GM20000 (cell line): ENCODE data around the gene ZBED3.
A peak's percentile ranks its signal among the peaks of the same experiment; 100 is the strongest.

Source experiments
- DNase-seq: peaks from one replicate; pipeline ENCODE4 v3.0.0; 2012; ENCODE audit warnings: low spot score
- TF ChIP-seq, protein P1 (sequence below): IDR thresholded peaks from 2 replicates; pipeline ENCODE4 v1.5.1; 2012; ENCODE audit warnings: mild to moderate bottlenecking, control low read depth; ENCODE audit errors: extremely low read depth, missing control alignments

The ZBED3 gene

DNA sequence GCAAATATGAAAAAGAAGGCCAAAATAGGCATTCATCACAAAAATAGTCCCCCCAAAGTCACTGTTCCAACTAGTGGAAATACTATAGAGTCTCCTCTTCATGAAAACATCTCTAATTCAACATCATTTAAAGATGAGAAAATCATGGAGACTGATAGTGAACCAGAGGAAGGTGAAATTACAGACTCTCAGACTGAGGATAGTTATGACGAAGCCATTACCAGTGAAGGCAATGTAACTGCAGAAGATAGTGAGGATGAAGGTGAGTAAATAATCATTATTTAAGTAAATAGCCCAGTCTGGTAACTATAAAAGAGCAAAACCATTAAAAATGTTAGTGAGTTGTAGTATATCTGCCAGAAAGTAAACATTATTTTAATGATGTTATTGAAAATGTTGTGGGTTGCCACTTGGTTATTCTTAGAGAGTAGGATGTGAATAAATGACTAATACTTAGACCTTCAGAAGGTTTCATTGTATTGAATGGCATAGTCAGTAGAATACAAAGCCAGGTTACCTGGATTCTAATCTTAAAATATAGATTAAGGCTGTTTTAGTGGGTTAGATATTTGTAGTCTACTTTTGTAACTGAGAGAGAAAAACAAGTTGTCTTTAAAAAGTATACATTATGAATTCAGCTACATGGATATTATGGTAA lies 40.5 kb downstream of the ZBED3 start:
- no peak for DNase-seq
- TF ChIP-seq, protein P1, sequence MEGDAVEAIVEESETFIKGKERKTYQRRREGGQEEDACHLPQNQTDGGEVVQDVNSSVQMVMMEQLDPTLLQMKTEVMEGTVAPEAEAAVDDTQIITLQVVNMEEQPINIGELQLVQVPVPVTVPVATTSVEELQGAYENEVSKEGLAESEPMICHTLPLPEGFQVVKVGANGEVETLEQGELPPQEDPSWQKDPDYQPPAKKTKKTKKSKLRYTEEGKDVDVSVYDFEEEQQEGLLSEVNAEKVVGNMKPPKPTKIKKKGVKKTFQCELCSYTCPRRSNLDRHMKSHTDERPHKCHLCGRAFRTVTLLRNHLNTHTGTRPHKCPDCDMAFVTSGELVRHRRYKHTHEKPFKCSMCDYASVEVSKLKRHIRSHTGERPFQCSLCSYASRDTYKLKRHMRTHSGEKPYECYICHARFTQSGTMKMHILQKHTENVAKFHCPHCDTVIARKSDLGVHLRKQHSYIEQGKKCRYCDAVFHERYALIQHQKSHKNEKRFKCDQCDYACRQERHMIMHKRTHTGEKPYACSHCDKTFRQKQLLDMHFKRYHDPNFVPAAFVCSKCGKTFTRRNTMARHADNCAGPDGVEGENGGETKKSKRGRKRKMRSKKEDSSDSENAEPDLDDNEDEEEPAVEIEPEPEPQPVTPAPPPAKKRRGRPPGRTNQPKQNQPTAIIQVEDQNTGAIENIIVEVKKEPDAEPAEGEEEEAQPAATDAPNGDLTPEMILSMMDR: no peak

DNA sequence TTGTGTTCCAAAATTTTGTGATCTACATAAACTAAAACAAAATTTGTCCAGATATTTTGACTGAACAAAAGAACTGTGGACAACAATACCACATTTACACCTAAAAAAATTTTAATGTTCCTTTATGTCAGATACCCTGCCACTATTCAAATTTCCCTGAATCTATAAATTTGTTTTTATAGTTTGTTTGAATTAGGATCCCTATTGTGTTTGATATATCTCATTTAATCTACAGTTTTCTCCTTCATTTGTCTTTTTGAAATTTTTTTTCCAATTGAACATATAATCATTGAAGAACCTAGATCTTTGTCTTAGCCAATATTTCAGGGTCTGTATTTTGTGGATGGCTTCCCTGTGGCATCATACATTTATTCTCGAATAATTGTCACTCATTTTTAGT lies 51.1 kb downstream of the ZBED3 start:
- TF ChIP-seq, protein P1: no peak
- DNase-seq: no peak

DNA sequence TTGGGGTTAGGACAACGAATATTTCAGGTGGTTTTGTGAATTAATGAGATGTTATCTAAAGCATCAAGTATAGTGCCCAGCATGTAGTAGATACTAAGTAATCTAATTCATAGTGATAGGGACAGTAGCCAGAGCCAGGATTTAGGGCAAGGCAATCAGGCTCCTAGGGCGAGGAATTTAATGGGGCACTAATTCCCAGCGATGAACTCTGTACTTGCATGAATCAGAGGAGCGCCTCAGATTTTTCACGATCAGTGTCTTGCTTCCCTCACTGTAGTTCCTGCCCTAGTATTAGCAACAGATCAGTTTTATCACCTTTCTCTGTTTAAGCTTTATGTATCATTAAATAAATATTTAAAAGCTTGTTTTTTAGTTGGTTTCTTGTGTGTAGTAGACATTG lies 53.7 kb downstream of the ZBED3 start:
- TF ChIP-seq, protein P1: no peak
- no peak for DNase-seq

DNA sequence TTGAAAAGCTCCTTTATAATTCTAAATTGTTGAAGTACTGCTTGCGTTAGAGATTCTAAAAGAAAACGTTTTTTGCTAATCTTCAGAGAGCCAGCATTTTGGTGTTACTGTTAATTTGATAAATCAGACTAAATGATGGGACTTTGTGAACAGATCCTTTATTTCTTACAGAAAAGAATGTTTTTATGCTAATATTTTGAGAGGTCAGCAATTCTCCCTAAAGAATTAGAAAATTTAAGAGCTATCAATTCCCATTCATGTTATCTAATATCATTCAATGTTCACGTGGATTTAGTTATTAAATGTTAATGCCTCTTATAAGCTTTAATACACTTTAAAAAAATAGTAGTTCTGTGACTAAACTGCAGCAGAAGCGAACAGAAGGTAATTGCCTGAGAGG lies 54.5 kb downstream of the ZBED3 start:
- TF ChIP-seq, protein P1: no peak
- DNase-seq: no peak

DNA sequence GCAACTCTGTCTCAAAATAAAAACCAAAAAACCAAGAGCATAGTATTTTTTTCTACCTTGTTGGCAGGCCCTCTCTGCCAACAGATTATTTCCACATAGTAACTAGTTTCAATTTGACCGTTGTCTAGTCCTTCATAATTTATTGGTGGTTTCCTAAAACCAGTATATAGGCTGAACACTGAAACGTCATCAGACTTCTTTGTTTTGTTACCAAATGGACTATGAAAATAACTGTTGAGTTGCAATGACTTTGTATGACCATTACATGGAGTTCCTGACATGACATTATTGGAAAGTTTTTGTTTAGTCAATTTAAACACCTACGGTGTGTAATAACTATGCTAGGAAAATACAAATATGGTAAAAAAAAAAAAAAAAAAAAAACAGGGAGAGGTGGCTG lies 55.2 kb downstream of the ZBED3 start:
- DNase-seq: no peak

DNA sequence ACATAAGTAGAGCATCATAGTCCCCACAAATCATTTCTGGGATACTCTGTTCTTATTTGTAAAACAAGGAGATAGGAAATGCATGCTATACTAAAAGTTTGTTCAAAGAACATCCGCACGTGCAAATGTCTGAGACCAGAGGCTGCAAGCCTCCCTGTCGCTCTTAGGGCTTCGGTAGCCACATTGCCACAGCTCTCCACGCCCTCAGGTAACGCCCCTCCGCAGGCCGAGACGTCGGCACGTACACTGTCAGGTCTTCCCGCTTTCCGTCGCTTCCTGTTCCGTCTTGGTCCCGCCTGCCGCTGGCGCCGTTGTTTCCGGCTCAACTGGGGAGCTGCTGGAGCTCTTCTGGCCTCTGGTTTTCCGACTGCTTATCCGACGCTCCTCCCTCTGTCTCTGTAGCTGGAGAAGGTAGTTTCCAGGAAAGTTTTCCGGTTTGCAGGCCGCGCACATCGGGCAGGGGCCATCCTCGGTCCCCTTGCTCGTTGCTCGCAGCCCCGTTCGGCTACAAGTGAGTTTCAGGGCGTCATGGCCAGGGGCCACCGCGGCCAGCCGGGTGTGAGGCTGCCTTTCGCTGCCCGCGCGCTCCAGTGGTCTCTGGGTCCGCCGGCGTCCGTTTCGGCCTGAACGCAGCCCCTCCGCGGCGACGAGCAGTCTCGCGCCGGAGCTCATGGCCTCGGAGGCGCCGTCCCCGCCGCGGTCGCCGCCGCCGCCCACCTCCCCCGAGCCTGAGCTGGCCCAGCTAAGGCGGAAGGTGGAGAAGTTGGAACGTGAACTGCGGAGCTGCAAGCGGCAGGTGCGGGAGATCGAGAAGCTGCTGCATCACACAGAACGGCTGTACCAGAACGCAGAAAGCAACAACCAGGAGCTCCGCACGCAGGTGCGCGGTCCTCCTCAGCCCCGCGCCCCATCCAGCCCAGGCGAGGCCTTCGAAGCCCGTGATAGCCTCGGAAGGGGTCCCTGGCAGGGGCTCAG lies 56.7 kb downstream of the ZBED3 start, which contains the start of gene AGGF1:
TSS of gene AGGF1 (plus strand) at position 308 of the 975 bp plus-strand sequence. CDS start at position 671, 363 bp downstream.
- TF ChIP-seq, protein P1: no peak
- peak; percentile 94 for DNase-seq

More for the DNA sequence above, 55.2 kb downstream of the ZBED3 start:
- TF ChIP-seq, protein P1: no peak

DNA sequence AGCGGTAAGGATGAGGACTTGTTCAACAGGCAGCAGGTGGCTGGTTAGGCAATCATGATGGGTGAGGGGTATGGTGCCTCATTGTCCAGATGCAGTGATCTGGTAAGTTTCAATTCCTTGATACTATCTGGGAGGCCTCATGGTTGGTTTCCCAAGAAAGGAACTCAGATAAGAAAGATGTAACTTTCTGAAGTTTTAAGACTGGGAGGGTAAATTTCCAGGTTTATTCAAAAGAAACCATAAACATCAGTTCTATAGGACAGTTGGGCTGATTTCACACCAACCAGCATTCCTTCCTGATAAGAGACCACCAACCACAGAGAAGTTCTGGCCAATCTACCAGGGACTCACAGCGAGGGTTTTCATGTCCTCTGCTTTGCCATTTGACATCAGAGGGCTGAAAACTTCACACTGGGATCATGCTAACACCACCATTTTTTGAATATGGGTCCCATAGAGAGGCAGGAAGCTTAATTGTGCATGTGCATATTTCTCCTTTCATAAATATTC lies 57.7 kb downstream of the ZBED3 start:
- TF ChIP-seq, protein P1: no peak
- no peak for DNase-seq
